Transverse colon (tissue), 4 donors: ENCODE results near the gene LRG1. TPM values are rescaled to one million over a fixed set of nuclear protein-coding genes. Genes with fewer than 3 reads are reported as not detected.

Source experiments
- DNase-seq: peaks from one replicate; pipeline ENCODE4 v3.0.0-alpha.2; 2019
- H3K27ac ChIP-seq, 4 donors: fragments of 200-600 bp; sonication (generic); 2 replicates each; pipeline ENCODE4 v1.5.1; 2016 to 2018; ENCODE audit warnings: inconsistent platforms in 4 of 4
- H3K27me3 ChIP-seq: fragments of 200-600 bp; sonication (generic); 2 replicates; pipeline ENCODE4 v1.5.1; 2017; ENCODE audit warnings: inconsistent platforms
- H3K36me3 ChIP-seq, 4 donors: fragments of 200-600 bp; sonication (generic); 2 replicates each; pipeline ENCODE4 v1.5.1; 2017 to 2019; ENCODE audit warnings: inconsistent platforms in 4 of 4
- H3K4me1 ChIP-seq, 4 donors: fragments of 200-600 bp; sonication (generic); 2 replicates each; pipeline ENCODE4 v1.5.1; 2017 to 2020; ENCODE audit warnings: inconsistent platforms in 4 of 4
- H3K4me3 ChIP-seq, 4 donors: fragments of 200-600 bp; sonication (generic); 1 replicate in 1 of 4; 2 replicates in 3 of 4; pipeline versions ENCODE4 v1.5.1 to v1.6.1; 2017 to 2019; ENCODE audit warnings: inconsistent platforms in 4 of 4
- H3K9me3 ChIP-seq, 2 donors: fragments of 200-600 bp; sonication (generic); 2 replicates each; pipeline ENCODE4 v1.5.1; 2017 to 2019; ENCODE audit warnings: inconsistent platforms in 2 of 2
- CTCF ChIP-seq, 5 experiments: fragments of 200-600 bp in 3 of 5; fragments of 450-650 bp in 2 of 5; sonication (generic) in 3 of 5; IDR thresholded peaks; 1 replicate in 2 of 5; 2 replicates in 3 of 5; pipeline ENCODE4 v1.5.1; 2016 to 2017; ENCODE audit warnings: antibody characterized with exemption in 5 of 5, inconsistent platforms in 3 of 5, mild to moderate bottlenecking in 2 of 5, moderate library complexity in 1 of 5
- EP300 ChIP-seq: sonication (generic); formaldehyde crosslinking; IDR thresholded peaks from one replicate; pipeline ENCODE4 v1.6.1; 2017; ENCODE audit warnings: antibody characterized with exemption, low read depth
- POLR2A ChIP-seq: fragments of 450-650 bp; IDR thresholded peaks from one replicate; pipeline ENCODE4 v1.6.1; 2016; ENCODE audit warnings: antibody characterized with exemption, mild to moderate bottlenecking, moderate library complexity
- POLR2AphosphoS5 ChIP-seq, 3 donors: sonication (generic); formaldehyde crosslinking; IDR thresholded peaks; one replicate each; pipeline ENCODE4 v1.6.1; 2016; ENCODE audit warnings: antibody characterized with exemption in 3 of 3
- WGBS, 2 donors: methylation state at CpG; one replicate each; pipeline ENCODE4 v1.1.5; 2018; ENCODE audit warnings: low coverage in 1 of 2; 5-methylcytosine and 5-hydroxymethylcytosine counted together
- in situ Hi-C, 4 donors: fragments of 200-750 bp; cut with MboI; loops; one replicate each; pipeline versions ENCODE4 v1.15.0 to v1.15.1; 2017; ENCODE audit warnings: low sequenced_read_pairs in 3 of 4, low pct_ligation_motif_present in 1 of 4, low pct_unique_long_range_greater_than_20kb in 1 of 4
- intact Hi-C: fragments of 100-400 bp; cut with DNase I; formaldehyde crosslinking; loops from one replicate; pipeline ENCODE4 v1.15.1; 2023; ENCODE audit warnings: low total_unique reads
- total RNA-seq, 4 donors: library from RNA; depleted of rRNA; stranded (reverse); fragments of >200 nt; gene quantifications; one replicate each; pipeline ENCODE4 v1.1.0, GENCODE V29; 2016

The LRG1 gene
- total RNA-seq, 4 donors from 2014 or later, result 1.9 to 18.1 (median 14.4) TPM

DNA sequence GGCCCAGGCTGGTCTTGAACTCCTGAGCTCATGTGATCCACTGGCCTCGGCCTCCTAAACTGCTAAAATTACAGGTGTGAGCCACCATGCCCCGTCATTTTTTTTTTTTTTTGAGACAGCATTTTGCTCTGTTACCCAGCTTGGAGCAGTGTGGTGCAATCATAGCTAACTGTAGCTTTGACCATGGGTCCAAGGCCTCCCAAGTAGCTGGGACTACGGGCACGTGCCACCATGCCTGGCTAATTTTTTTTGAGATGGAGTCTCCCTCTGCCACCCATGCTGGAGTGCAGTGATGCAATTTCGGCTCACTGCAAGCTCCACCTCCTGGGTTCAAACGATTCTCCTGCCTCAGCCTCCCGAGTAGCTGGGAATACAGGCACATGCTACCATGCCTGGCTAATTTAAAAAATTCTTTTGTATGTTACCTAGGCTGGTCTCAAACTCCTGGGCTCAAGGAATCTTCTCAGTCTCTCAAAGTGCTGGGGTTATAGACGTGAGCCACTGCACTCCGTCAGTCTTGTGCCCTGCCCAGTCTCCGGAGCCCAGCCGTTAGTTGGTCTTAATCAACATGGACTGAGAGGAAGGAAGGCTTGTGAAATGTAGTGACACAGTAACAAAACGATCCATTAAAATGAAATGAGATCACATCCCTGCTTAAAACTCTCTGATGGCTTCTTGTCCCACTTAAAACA, 1.4 kb upstream of the LRG1 start:
- peak overlapping the region in 2 of 4 donors; percentile 64 to 65 for H3K27ac ChIP-seq
- H3K9me3 ChIP-seq, result no peaks in the 10 kb centered on the region
- peaks cover 0 to under 1% (median 0%) of the 10 kb centered on the region in 4 donors for H3K4me1 ChIP-seq
- no peaks in the 10 kb centered on the region for H3K36me3 ChIP-seq
- no peak overlapping the region for H3K4me3 ChIP-seq
- H3K27me3 ChIP-seq, result peaks cover 2% of the 10 kb centered on the region
- no peak for DNase-seq
- intact Hi-C loops, result no loop called here
- TF ChIP-seq POLR2A, result no peak
- 37 to 87% methylated on average over 2 to 12 of the region's 12 CpGs for WGBS, 2 donors
- in situ Hi-C loops, result no loop called here

GRCh38 chr19:4539169-4539692, 605 bp downstream of the LRG1 start:
- in situ Hi-C loops, result no loop called here
- Histone ChIP-seq H3K27ac (peak overlapping the region; percentile 64 to 76 (median 68)), H3K36me3 (no peaks in the 10 kb centered on the region), H3K9me3 (no peaks in the 10 kb centered on the region), H3K4me3 (peak overlapping the region in 3 of 4 donors; percentile 15 to 31 (median 19)), H3K4me1 (peaks cover 0 to 15% (median 11%) of the 10 kb centered on the region in 4 donors), H3K27me3 (peaks cover 16% of the 10 kb centered on the region)
- no peak for TF ChIP-seq POLR2AphosphoS5 (IDR thresholded peaks at IDR 0.05)
- TF ChIP-seq EP300, result no peak
- TF ChIP-seq POLR2A, result no peak
- no peak for TF ChIP-seq CTCF (IDR thresholded peaks at IDR 0.05)
- intact Hi-C loops, result no loop called here
- WGBS, 2 donors, result 77 to 100% methylated on average over 1 to 3 of the region's 3 CpGs
- DNase-seq, result no peak

- Histone ChIP-seq H3K27ac (no peak overlapping the region), H3K9me3 (no peaks in the 10 kb centered on the region), H3K27me3 (peaks cover 16% of the 10 kb centered on the region), H3K4me3 (no peak overlapping the region), H3K4me1 (peaks cover 0 to 15% (median 11%) of the 10 kb centered on the region in 4 donors), H3K36me3 (no peaks in the 10 kb centered on the region)
- intact Hi-C loops, result no loop called here
- DNase-seq, result no peak
- in situ Hi-C loops, result no loop called here
- TF ChIP-seq POLR2AphosphoS5 (IDR thresholded peaks at IDR 0.05) (no peak), POLR2A (no peak), EP300 (no peak), CTCF (IDR thresholded peaks at IDR 0.05) (no peak)
- WGBS, 2 donors, result 95% methylated on average over 13 of the region's 13 CpGs; no CpG with 5 or more reads in 1 of the 2 donors
Measured at GRCh38 chr19:4538601-4538954, 1.3 kb downstream of the LRG1 start.

DNA sequence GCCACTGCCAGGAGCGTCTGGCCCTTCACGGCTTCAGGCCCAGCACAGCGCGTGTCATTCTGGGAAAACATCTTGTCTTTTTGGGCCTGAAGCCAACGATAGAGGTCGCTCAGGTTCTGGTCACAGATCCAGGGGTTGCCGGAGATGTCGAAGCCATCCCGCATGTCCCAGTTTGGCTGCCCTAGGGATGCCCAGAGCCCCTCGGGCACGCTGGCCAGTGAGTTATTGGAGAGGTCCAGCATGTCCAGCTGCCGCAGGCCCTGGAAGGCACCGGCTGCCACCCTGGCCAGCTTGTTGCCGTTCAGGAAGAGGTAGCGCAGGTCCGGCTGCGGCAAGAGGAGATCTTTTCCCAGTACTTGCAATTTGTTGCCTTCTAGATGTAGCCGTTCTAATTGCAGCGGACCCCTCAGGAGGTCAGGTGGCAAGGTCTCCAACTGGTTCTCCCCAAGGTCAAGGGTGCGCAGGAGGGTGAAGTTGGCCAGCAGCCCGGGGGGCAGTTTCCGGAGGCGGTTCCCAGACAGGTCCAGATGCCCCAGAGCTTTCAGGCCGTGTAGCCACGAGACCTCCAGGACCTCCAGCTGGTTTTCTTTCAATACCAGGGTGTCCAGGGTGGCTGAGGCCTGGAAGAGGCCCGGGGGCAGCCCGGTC, 1.8 kb downstream of the LRG1 start:
- DNase-seq, result no peak
- no peak overlapping the region for H3K4me3 ChIP-seq
- no peak overlapping the region for H3K27ac ChIP-seq
- TF ChIP-seq CTCF (IDR thresholded peaks at IDR 0.05), result no peak
- intact Hi-C loops, result no loop called here
- in situ Hi-C loops, result no loop called here
- H3K4me1 ChIP-seq, result peaks cover 0 to 15% (median 11%) of the 10 kb centered on the region in 4 donors
- H3K36me3 ChIP-seq, result no peaks in the 10 kb centered on the region
- H3K9me3 ChIP-seq, result no peaks in the 10 kb centered on the region
- 91% methylated on average over 26 of the region's 27 CpGs; no CpG with 5 or more reads in 1 of the 2 donors for WGBS, 2 donors
- peaks cover 16% of the 10 kb centered on the region for H3K27me3 ChIP-seq
